Measurements from ENCODE around the gene ZHX3.

DNA sequence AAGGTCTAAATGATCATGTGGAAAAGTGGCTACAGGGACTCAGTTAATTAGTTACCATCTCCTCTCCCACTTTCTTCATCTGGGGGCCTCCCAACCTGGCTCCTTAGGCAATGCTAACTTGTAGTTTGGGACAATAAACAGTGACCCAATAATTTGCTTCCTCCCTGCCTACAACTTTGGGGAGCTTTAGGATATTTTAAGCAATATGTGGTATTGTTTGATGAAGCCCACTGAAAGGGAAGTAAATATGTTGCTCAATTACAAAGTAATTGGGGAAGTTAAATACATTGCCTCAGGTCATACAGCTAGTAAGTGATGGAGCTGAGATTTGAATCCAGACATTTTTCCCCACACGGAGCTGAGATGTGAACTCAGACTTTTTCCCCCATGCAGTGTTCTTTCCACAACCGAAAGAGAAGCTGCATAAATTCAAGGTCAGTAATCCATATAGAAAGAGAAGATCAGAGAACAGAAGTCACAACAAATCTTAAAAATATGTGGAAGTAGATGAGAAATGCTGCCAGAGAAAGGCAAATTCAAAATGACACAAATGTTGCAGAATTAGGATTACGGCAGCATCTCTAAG is 26.6 kb downstream of the ZHX3 start:
- TF ChIP-seq, protein P1, sequence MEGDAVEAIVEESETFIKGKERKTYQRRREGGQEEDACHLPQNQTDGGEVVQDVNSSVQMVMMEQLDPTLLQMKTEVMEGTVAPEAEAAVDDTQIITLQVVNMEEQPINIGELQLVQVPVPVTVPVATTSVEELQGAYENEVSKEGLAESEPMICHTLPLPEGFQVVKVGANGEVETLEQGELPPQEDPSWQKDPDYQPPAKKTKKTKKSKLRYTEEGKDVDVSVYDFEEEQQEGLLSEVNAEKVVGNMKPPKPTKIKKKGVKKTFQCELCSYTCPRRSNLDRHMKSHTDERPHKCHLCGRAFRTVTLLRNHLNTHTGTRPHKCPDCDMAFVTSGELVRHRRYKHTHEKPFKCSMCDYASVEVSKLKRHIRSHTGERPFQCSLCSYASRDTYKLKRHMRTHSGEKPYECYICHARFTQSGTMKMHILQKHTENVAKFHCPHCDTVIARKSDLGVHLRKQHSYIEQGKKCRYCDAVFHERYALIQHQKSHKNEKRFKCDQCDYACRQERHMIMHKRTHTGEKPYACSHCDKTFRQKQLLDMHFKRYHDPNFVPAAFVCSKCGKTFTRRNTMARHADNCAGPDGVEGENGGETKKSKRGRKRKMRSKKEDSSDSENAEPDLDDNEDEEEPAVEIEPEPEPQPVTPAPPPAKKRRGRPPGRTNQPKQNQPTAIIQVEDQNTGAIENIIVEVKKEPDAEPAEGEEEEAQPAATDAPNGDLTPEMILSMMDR (IDR thresholded peaks at IDR 0.05; ENCODE audit: low read depth, low read length): no peak
- no peak for TF ChIP-seq POLR2A (IDR thresholded peaks at IDR 0.05; ENCODE audit: extremely low read depth, insufficient read length)
- TF ChIP-seq, protein P2, sequence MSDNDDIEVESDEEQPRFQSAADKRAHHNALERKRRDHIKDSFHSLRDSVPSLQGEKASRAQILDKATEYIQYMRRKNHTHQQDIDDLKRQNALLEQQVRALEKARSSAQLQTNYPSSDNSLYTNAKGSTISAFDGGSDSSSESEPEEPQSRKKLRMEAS (IDR thresholded peaks at IDR 0.05; ENCODE audit: low read depth, low read length): no peak
